ENCODE data around the gene TPM1. TPM values are rescaled to one million over a fixed set of nuclear protein-coding genes. Genes with fewer than 3 reads are reported as not detected.
A peak's percentile ranks its signal among the peaks of the same experiment; 100 is the strongest.

TPM1 gene
- total and polyA plus RNA-seq, 2 of the 4 experiments (the other 2 are of a cell fraction) = 661 to 1,623 TPM

DNA sequence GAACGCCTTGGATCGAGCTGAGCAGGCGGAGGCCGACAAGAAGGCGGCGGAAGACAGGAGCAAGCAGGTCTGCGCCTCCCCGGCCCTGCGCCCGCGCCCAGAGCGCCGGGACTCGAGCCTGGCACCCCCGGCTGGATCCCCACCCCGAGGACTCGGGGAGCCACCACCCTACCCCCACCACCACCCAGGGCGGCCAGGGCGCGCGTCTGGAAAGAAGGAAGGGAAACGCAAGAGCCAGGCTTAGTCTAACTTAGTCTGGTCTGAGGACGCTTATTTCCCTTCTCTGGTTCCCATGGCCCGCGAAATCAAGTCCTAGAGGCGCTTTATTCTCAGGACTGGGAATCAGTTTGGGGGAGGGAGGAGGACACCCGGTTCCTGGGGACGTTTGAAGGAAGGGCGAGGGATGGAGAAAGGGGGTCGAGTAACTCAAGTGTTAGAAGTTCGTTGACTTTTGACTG, 359 bp downstream of the TPM1 start:
- peak overlapping the region; percentile 100 for H3K23ac ChIP-seq (ENCODE audit: low read depth, low read length)
- peak overlapping the region; percentile 95 for H3K4ac ChIP-seq (ENCODE audit: low read depth, low read length)
- DNase-seq (no peak), ATAC-seq (ENCODE audit: low read depth) (peak; percentile 7)
- H2AK9ac ChIP-seq (replicated peaks; ENCODE audit: low read depth, low read length, poor library complexity) = peak overlapping the region; percentile 86
- POLR2A ChIA-PET (ENCODE audit: unreplicated experiment) = interaction anchor here (0.6 to 1.5 kb wide), 8 partner anchors 13 to 224 kb away, joined by 3 to 8 read pairs (median 4); no protein-coding TSS in a partner anchor
- peak overlapping the region; percentile 100 for H3K14ac ChIP-seq (replicated peaks; ENCODE audit: low read depth, low read length)
- H3K27me3 ChIP-seq (ENCODE audit: control insufficient read depth, insufficient read depth, low read length) = no peaks in the 10 kb centered on the region
- in situ Hi-C loops (cut with MboI; ENCODE audit: low sequenced_read_pairs) = loop anchor here (10.0 kb wide), 1 partner anchor 148 kb away; no protein-coding TSS in a partner anchor
- peak overlapping the region; percentile 93 for H3K56ac ChIP-seq (ENCODE audit: extremely low read depth, insufficient read depth, low read length)
- no peaks in the 10 kb centered on the region for H3K9me3 ChIP-seq (ENCODE audit: control insufficient read depth, insufficient read depth, low read length)
- peak overlapping the region; percentile 78 for H2BK120ac ChIP-seq (ENCODE audit: low read depth, low read length)
- peaks cover 14% of the 10 kb centered on the region for H3K4me1 ChIP-seq (ENCODE audit: control insufficient read depth, insufficient read depth, low read length)
- H4K91ac ChIP-seq (ENCODE audit: insufficient read depth, low read depth, low read length) = peak overlapping the region; percentile 95
- no TSS peak for BruUV-seq (replicated peaks)
- CTCF ChIA-PET = no interaction called here
- peak overlapping the region; percentile 89 for H2AK5ac ChIP-seq (ENCODE audit: low read depth, low read length)
- peak overlapping the region; percentile 74 for H3K18ac ChIP-seq (ENCODE audit: low read depth, low read length)
- H3K9ac ChIP-seq (ENCODE audit: low read depth, low read length) = peak overlapping the region; percentile 96
- H3K36me3 ChIP-seq (ENCODE audit: control insufficient read depth, insufficient read depth, low read length) = peaks cover 29% of the 10 kb centered on the region
- 0% methylated on average over 6 of the region's 31 CpGs; no CpG with 5 or more reads in 1 of the 2 experiments for WGBS, 2 experiments (ENCODE audit: extremely low coverage in 2 of 2, insufficient read length in 1 of 2)
- peaks cover 4 to 35% of the 10 kb centered on the region in 2 experiments; a peak in 3 of 4 replicates for H3K79me1 ChIP-seq (ENCODE audit: low read depth in 1 of 2, low read length in 2 of 2)
- intact Hi-C loops (cut with micrococcal nuclease) = loop anchor here (1.0 to 2.0 kb wide), 3 partner anchors 115 to 194 kb away; no protein-coding TSS in a partner anchor
- no peaks in the 10 kb centered on the region; the same call in 1 of the 2 replicates for H3K9me1 ChIP-seq (ENCODE audit: insufficient read depth, low read length)
- peak overlapping the region; percentile 84 for H3K4me3 ChIP-seq (ENCODE audit: insufficient read depth, low read depth, low read length)
- H2BK5ac ChIP-seq (ENCODE audit: low read depth, low read length, poor library complexity, severe bottlenecking) = peak overlapping the region; percentile 82
- TF ChIP-seq POLR2A (IDR thresholded peaks at IDR 0.05; ENCODE audit: low read depth, low read length) (peak; percentile 19; the same call in 1 of the 2 replicates), FOS (IDR thresholded peaks at IDR 0.05; ENCODE audit: low read depth, low read length) (no peak), RFX5 (IDR thresholded peaks at IDR 0.05; ENCODE audit: low read depth, low read length) (no peak), MAFK (IDR thresholded peaks at IDR 0.05; ENCODE audit: low read depth, low read length) (no peak), RAD21 (IDR thresholded peaks at IDR 0.05; ENCODE audit: low read length) (no peak), RCOR1 (IDR thresholded peaks at IDR 0.05; ENCODE audit: insufficient replicate concordance, low read length) (no peak)
- TF ChIP-seq, protein P1, sequence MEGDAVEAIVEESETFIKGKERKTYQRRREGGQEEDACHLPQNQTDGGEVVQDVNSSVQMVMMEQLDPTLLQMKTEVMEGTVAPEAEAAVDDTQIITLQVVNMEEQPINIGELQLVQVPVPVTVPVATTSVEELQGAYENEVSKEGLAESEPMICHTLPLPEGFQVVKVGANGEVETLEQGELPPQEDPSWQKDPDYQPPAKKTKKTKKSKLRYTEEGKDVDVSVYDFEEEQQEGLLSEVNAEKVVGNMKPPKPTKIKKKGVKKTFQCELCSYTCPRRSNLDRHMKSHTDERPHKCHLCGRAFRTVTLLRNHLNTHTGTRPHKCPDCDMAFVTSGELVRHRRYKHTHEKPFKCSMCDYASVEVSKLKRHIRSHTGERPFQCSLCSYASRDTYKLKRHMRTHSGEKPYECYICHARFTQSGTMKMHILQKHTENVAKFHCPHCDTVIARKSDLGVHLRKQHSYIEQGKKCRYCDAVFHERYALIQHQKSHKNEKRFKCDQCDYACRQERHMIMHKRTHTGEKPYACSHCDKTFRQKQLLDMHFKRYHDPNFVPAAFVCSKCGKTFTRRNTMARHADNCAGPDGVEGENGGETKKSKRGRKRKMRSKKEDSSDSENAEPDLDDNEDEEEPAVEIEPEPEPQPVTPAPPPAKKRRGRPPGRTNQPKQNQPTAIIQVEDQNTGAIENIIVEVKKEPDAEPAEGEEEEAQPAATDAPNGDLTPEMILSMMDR (conservative IDR thresholded peaks at IDR 0.05; ENCODE audit: low read depth, low read length) = no peak
- H4K20me1 ChIP-seq (ENCODE audit: insufficient read depth, low read length) = peaks cover 50% of the 10 kb centered on the region
- peak overlapping the region; percentile 45 for H3K4me2 ChIP-seq (ENCODE audit: low read depth, low read length)
- H2AFZ ChIP-seq (replicated peaks; ENCODE audit: low read length, poor library complexity) = peak overlapping the region; percentile 85
- H4K8ac ChIP-seq (ENCODE audit: low read depth in 2 of 2, low read length in 2 of 2) = peak overlapping the region; percentile 45 to 92
- H2BK15ac ChIP-seq (ENCODE audit: low read depth, low read length) = peak overlapping the region; percentile 36; the same call in 1 of the 3 replicates
- H3K27ac ChIP-seq (ENCODE audit: insufficient read depth, low read length) = peak overlapping the region; percentile 87
- H4K5ac ChIP-seq (ENCODE audit: low read depth, low read length) = peak overlapping the region; percentile 21
- dilution Hi-C loops (cut with HindIII; ENCODE audit: low sequenced_read_pairs, unreplicated experiment) = no loop called here
- H2BK20ac ChIP-seq (ENCODE audit: low read depth, low read length) = no peak overlapping the region
